ENCODE measurements around the gene TFAP2E.

GRCh38 chr1:35564884-35565741, 8.0 kb upstream of the TFAP2E start:
- TF ChIP-seq CTCF (IDR thresholded peaks at IDR 0.05) (peak in 1 of 3 donors; percentile 7), EP300 (IDR thresholded peaks at IDR 0.05) (no peak), POLR2A (IDR thresholded peaks at IDR 0.05) (no peak)

Data from ovary (tissue), 3 donors.